ENCODE measurements around the gene LDLRAD4.

The LDLRAD4 gene

GRCh38 chr18:13428319-13428718 is 209.8 kb downstream of the LDLRAD4 start:
- H3K4me1 ChIP-seq: peaks cover 84% of the 10 kb centered on the region
- no peak for TF ChIP-seq Cebpa-rat (IDR thresholded peaks at IDR 0.05)
- H3K4me2 ChIP-seq: peak overlapping the region; percentile 66
- no peaks in the 10 kb centered on the region for H3K27me3 ChIP-seq
- H3K4me3 ChIP-seq: no peak overlapping the region
- H3K36me3 ChIP-seq: peaks cover 80% of the 10 kb centered on the region
- H3K9ac ChIP-seq: no peak overlapping the region
- H3K27ac ChIP-seq: 0 out of 2 replicates have a peak overlapping the region, but pooled peaks have one; percentile 14
- H4K20me1 ChIP-seq: peaks cover 47% of the 10 kb centered on the region
- no peaks in the 10 kb centered on the region for H3K9me3 ChIP-seq

GRCh38 chr18:13429016-13429415 is 210.5 kb downstream of the LDLRAD4 start:
- H3K4me1 ChIP-seq: peaks cover 83% of the 10 kb centered on the region
- H3K27ac ChIP-seq: no peak overlapping the region
- no peaks in the 10 kb centered on the region for H3K9me3 ChIP-seq
- H4K20me1 ChIP-seq: peaks cover 47% of the 10 kb centered on the region
- no peak overlapping the region for H3K9ac ChIP-seq
- peaks cover 80% of the 10 kb centered on the region for H3K36me3 ChIP-seq
- peak overlapping the region; percentile 66 for H3K4me2 ChIP-seq
- TF ChIP-seq Cebpa-rat (IDR thresholded peaks at IDR 0.05): no peak
- H3K27me3 ChIP-seq: no peaks in the 10 kb centered on the region
- H3K4me3 ChIP-seq: no peak overlapping the region

- TF ChIP-seq Cebpa-rat (IDR thresholded peaks at IDR 0.05): no peak
- H3K27ac ChIP-seq: no peak overlapping the region
- peak overlapping the region; percentile 66; the same call in 1 of the 2 replicates for H3K4me2 ChIP-seq
- H3K9ac ChIP-seq: no peak overlapping the region
- H3K36me3 ChIP-seq: peaks cover 71% of the 10 kb centered on the region
- peaks cover 38% of the 10 kb centered on the region for H4K20me1 ChIP-seq
- no peak overlapping the region for H3K4me3 ChIP-seq
- no peaks in the 10 kb centered on the region for H3K27me3 ChIP-seq
- no peaks in the 10 kb centered on the region for H3K9me3 ChIP-seq
- H3K4me1 ChIP-seq: peaks cover 86% of the 10 kb centered on the region
Observed at GRCh38 chr18:13429884-13430510, 211.4 kb downstream of the LDLRAD4 start.

GRCh38 chr18:13430663-13431062 is 212.1 kb downstream of the LDLRAD4 start:
- H3K4me3 ChIP-seq: no peak overlapping the region
- H3K9ac ChIP-seq: no peak overlapping the region
- TF ChIP-seq Cebpa-rat (IDR thresholded peaks at IDR 0.05): no peak
- H3K4me1 ChIP-seq: peaks cover 87% of the 10 kb centered on the region
- no peak overlapping the region for H3K4me2 ChIP-seq
- H4K20me1 ChIP-seq: peaks cover 34% of the 10 kb centered on the region
- no peak overlapping the region for H3K27ac ChIP-seq
- H3K27me3 ChIP-seq: no peaks in the 10 kb centered on the region
- peaks cover 65% of the 10 kb centered on the region for H3K36me3 ChIP-seq
- no peaks in the 10 kb centered on the region for H3K9me3 ChIP-seq

GRCh38 chr18:13431886-13432285 is 213.3 kb downstream of the LDLRAD4 start:
- H3K9ac ChIP-seq: no peak overlapping the region
- 0 out of 2 replicates have a peak overlapping the region, but pooled peaks have one; percentile 0 for H3K4me2 ChIP-seq
- H3K4me1 ChIP-seq: peaks cover 88% of the 10 kb centered on the region
- peaks cover 26% of the 10 kb centered on the region for H4K20me1 ChIP-seq
- H3K4me3 ChIP-seq: no peak overlapping the region
- no peaks in the 10 kb centered on the region for H3K27me3 ChIP-seq
- H3K36me3 ChIP-seq: peaks cover 52% of the 10 kb centered on the region
- no peak overlapping the region for H3K27ac ChIP-seq
- no peak for TF ChIP-seq Cebpa-rat (IDR thresholded peaks at IDR 0.05)
- H3K9me3 ChIP-seq: no peaks in the 10 kb centered on the region

- Histone ChIP-seq H3K27ac (no peak overlapping the region), H4K20me1 (peaks cover 23% of the 10 kb centered on the region), H3K4me3 (no peak overlapping the region), H3K9ac (no peak overlapping the region), H3K27me3 (no peaks in the 10 kb centered on the region), H3K36me3 (peaks cover 46% of the 10 kb centered on the region), H3K4me1 (peaks cover 89% of the 10 kb centered on the region), H3K9me3 (no peaks in the 10 kb centered on the region), H3K4me2 (no peak overlapping the region)
- TF ChIP-seq Cebpa-rat (IDR thresholded peaks at IDR 0.05): no peak
Observed at GRCh38 chr18:13433125-13433524, 214.6 kb downstream of the LDLRAD4 start.

- no peak overlapping the region for H3K27ac ChIP-seq
- H3K4me2 ChIP-seq: peak overlapping the region; percentile 8; the same call in 1 of the 2 replicates
- no peak overlapping the region for H3K4me3 ChIP-seq
- H4K20me1 ChIP-seq: peaks cover 17% of the 10 kb centered on the region
- peaks cover 46% of the 10 kb centered on the region for H3K36me3 ChIP-seq
- H3K9ac ChIP-seq: no peak overlapping the region
- H3K9me3 ChIP-seq: no peaks in the 10 kb centered on the region
- no peaks in the 10 kb centered on the region for H3K27me3 ChIP-seq
- peaks cover 89% of the 10 kb centered on the region for H3K4me1 ChIP-seq
- TF ChIP-seq Cebpa-rat (IDR thresholded peaks at IDR 0.05): no peak
Observed at GRCh38 chr18:13433685-13434084, 215.1 kb downstream of the LDLRAD4 start.

- Histone ChIP-seq H4K20me1 (0 out of 2 replicates have a peak, but pooled peaks cover 5% of the 10 kb centered on the region), H3K27me3 (no peaks in the 10 kb centered on the region), H3K4me1 (peaks cover 89% of the 10 kb centered on the region), H3K9ac (no peak overlapping the region), H3K36me3 (peaks cover 39% of the 10 kb centered on the region), H3K4me2 (peak overlapping the region; percentile 94), H3K4me3 (no peak overlapping the region), H3K9me3 (no peaks in the 10 kb centered on the region), H3K27ac (peak overlapping the region; percentile 89)
- TF ChIP-seq Cebpa-rat (IDR thresholded peaks at IDR 0.05): no peak
Observed at GRCh38 chr18:13434854-13435253, 216.3 kb downstream of the LDLRAD4 start.

GRCh38 chr18:13435586-13436333 is 217.2 kb downstream of the LDLRAD4 start:
- peak overlapping the region; percentile 31; the same call in 1 of the 2 replicates for H3K9ac ChIP-seq
- peak overlapping the region; percentile 94 for H3K4me2 ChIP-seq
- TF ChIP-seq Cebpa-rat (IDR thresholded peaks at IDR 0.05): no peak
- H3K9me3 ChIP-seq: no peaks in the 10 kb centered on the region
- H3K27me3 ChIP-seq: no peaks in the 10 kb centered on the region
- peak overlapping the region; percentile 89 for H3K27ac ChIP-seq
- H4K20me1 ChIP-seq: no peaks in the 10 kb centered on the region
- H3K4me3 ChIP-seq: no peak overlapping the region
- peaks cover 96% of the 10 kb centered on the region for H3K4me1 ChIP-seq
- H3K36me3 ChIP-seq: peaks cover 35% of the 10 kb centered on the region

GRCh38 chr18:13436576-13436975 is 218.0 kb downstream of the LDLRAD4 start:
- no peak for TF ChIP-seq Cebpa-rat (IDR thresholded peaks at IDR 0.05)
- H3K4me1 ChIP-seq: peaks cover 98% of the 10 kb centered on the region
- no peaks in the 10 kb centered on the region for H3K9me3 ChIP-seq
- no peaks in the 10 kb centered on the region for H3K27me3 ChIP-seq
- H3K4me2 ChIP-seq: peak overlapping the region; percentile 94
- H3K4me3 ChIP-seq: no peak overlapping the region
- H4K20me1 ChIP-seq: no peaks in the 10 kb centered on the region
- peak overlapping the region; percentile 74; the same call in 1 of the 2 replicates for H3K9ac ChIP-seq
- H3K27ac ChIP-seq: peak overlapping the region; percentile 89
- H3K36me3 ChIP-seq: peaks cover 32% of the 10 kb centered on the region

Measured in BLaER1 (cell line).